ENCODE measurements around the gene CHPF.

Gene CHPF

GRCh38 chr2:219551441-219552381 is 8.1 kb upstream of the CHPF start:
- H3K9me3 ChIP-seq (ENCODE audit: control insufficient read depth, insufficient read depth, low read length) = no peaks in the 10 kb centered on the region
- H3K4me1 ChIP-seq (ENCODE audit: control insufficient read depth, insufficient read depth, low read length) = 0 out of 2 replicates have a peak, but pooled peaks cover 4% of the 10 kb centered on the region
- H3K36me3 ChIP-seq (ENCODE audit: control insufficient read depth, insufficient read depth, low read length) = peaks cover 7% of the 10 kb centered on the region; the same call in 1 of the 2 replicates
- DNase-seq (ENCODE audit: low read depth, low spot score) = no peak
- H3K27ac ChIP-seq (ENCODE audit: low read length) = no peak overlapping the region
- WGBS (ENCODE audit: insufficient coverage, insufficient read length) = no CpG with 5 or more reads among the region's 54 CpGs
- no peaks in the 10 kb centered on the region; the same call in 1 of the 2 replicates for H3K27me3 ChIP-seq (ENCODE audit: control insufficient read depth, insufficient read depth, low read length)
- H3K4me3 ChIP-seq (ENCODE audit: low read length) = peak overlapping the region; percentile 65; the same call in 1 of the 2 replicates

- Histone ChIP-seq H3K4me3 (ENCODE audit: low read length) (no peak overlapping the region), H3K36me3 (ENCODE audit: control insufficient read depth, insufficient read depth, low read length) (peaks cover 7% of the 10 kb centered on the region; the same call in 1 of the 2 replicates), H3K9me3 (ENCODE audit: control insufficient read depth, insufficient read depth, low read length) (no peaks in the 10 kb centered on the region), H3K27ac (ENCODE audit: low read length) (no peak overlapping the region), H3K27me3 (ENCODE audit: control insufficient read depth, insufficient read depth, low read length) (no peaks in the 10 kb centered on the region; the same call in 1 of the 2 replicates), H3K4me1 (ENCODE audit: control insufficient read depth, insufficient read depth, low read length) (0 out of 2 replicates have a peak, but pooled peaks cover 4% of the 10 kb centered on the region)
- WGBS (ENCODE audit: insufficient coverage, insufficient read length) = no CpG with 5 or more reads among the region's 9 CpGs
- no peak for DNase-seq (ENCODE audit: low read depth, low spot score)
Observed at GRCh38 chr2:219549619-219550018, 6.0 kb upstream of the CHPF start.

- H3K4me1 ChIP-seq (ENCODE audit: control insufficient read depth, insufficient read depth, low read length) = 0 out of 2 replicates have a peak, but pooled peaks cover 5% of the 10 kb centered on the region
- no peaks in the 10 kb centered on the region; the same call in 1 of the 2 replicates for H3K27me3 ChIP-seq (ENCODE audit: control insufficient read depth, insufficient read depth, low read length)
- WGBS (ENCODE audit: insufficient coverage, insufficient read length) = no CpG with 5 or more reads among the region's 18 CpGs
- DNase-seq (ENCODE audit: low read depth, low spot score) = no peak
- no peak overlapping the region for H3K4me3 ChIP-seq (ENCODE audit: low read length)
- H3K27ac ChIP-seq (ENCODE audit: low read length) = no peak overlapping the region
- H3K36me3 ChIP-seq (ENCODE audit: control insufficient read depth, insufficient read depth, low read length) = peaks cover 7% of the 10 kb centered on the region; the same call in 1 of the 2 replicates
- no peaks in the 10 kb centered on the region for H3K9me3 ChIP-seq (ENCODE audit: control insufficient read depth, insufficient read depth, low read length)
Observed at GRCh38 chr2:219548990-219549389, 5.4 kb upstream of the CHPF start.

GRCh38 chr2:219547621-219548020 is 4.0 kb upstream of the CHPF start:
- Histone ChIP-seq H3K27me3 (ENCODE audit: control insufficient read depth, insufficient read depth, low read length) (no peaks in the 10 kb centered on the region), H3K4me3 (ENCODE audit: low read length) (no peak overlapping the region), H3K4me1 (ENCODE audit: control insufficient read depth, insufficient read depth, low read length) (0 out of 2 replicates have a peak, but pooled peaks cover 5% of the 10 kb centered on the region), H3K9me3 (ENCODE audit: control insufficient read depth, insufficient read depth, low read length) (no peaks in the 10 kb centered on the region), H3K36me3 (ENCODE audit: control insufficient read depth, insufficient read depth, low read length) (peaks cover 7% of the 10 kb centered on the region; the same call in 1 of the 2 replicates), H3K27ac (ENCODE audit: low read length) (no peak overlapping the region)
- DNase-seq (ENCODE audit: low read depth, low spot score) = no peak
- WGBS (ENCODE audit: insufficient coverage, insufficient read length) = no CpG with 5 or more reads among the region's 26 CpGs

- Histone ChIP-seq H3K27ac (ENCODE audit: low read length) (no peak overlapping the region), H3K4me3 (ENCODE audit: low read length) (no peak overlapping the region), H3K27me3 (ENCODE audit: control insufficient read depth, insufficient read depth, low read length) (no peaks in the 10 kb centered on the region), H3K9me3 (ENCODE audit: control insufficient read depth, insufficient read depth, low read length) (no peaks in the 10 kb centered on the region), H3K4me1 (ENCODE audit: control insufficient read depth, insufficient read depth, low read length) (0 out of 2 replicates have a peak, but pooled peaks cover 5% of the 10 kb centered on the region), H3K36me3 (ENCODE audit: control insufficient read depth, insufficient read depth, low read length) (peaks cover 7% of the 10 kb centered on the region; the same call in 1 of the 2 replicates)
- DNase-seq (ENCODE audit: low read depth, low spot score) = no peak
- WGBS (ENCODE audit: insufficient coverage, insufficient read length) = no CpG with 5 or more reads among the region's 4 CpGs
Observed at GRCh38 chr2:219545943-219546352, 2.3 kb upstream of the CHPF start.

- no peaks in the 10 kb centered on the region for H3K9me3 ChIP-seq (ENCODE audit: control insufficient read depth, insufficient read depth, low read length)
- no CpG with 5 or more reads among the region's 3 CpGs for WGBS (ENCODE audit: insufficient coverage, insufficient read length)
- DNase-seq (ENCODE audit: low read depth, low spot score) = no peak
- no peak overlapping the region for H3K27ac ChIP-seq (ENCODE audit: low read length)
- no peak overlapping the region for H3K4me3 ChIP-seq (ENCODE audit: low read length)
- no peaks in the 10 kb centered on the region for H3K27me3 ChIP-seq (ENCODE audit: control insufficient read depth, insufficient read depth, low read length)
- H3K4me1 ChIP-seq (ENCODE audit: control insufficient read depth, insufficient read depth, low read length) = 0 out of 2 replicates have a peak, but pooled peaks cover 3% of the 10 kb centered on the region
- H3K36me3 ChIP-seq (ENCODE audit: control insufficient read depth, insufficient read depth, low read length) = peaks cover 8% of the 10 kb centered on the region
Observed at GRCh38 chr2:219545295-219545942, 1.8 kb upstream of the CHPF start.

GRCh38 chr2:219544567-219544966 is 958 bp upstream of the CHPF start:
- H3K4me1 ChIP-seq (ENCODE audit: control insufficient read depth, insufficient read depth, low read length) = 0 out of 2 replicates have a peak, but pooled peaks cover 3% of the 10 kb centered on the region
- WGBS (ENCODE audit: insufficient coverage, insufficient read length) = no CpG with 5 or more reads among the region's 9 CpGs
- DNase-seq (ENCODE audit: low read depth, low spot score) = no peak
- H3K4me3 ChIP-seq (ENCODE audit: low read length) = peak overlapping the region; percentile 40; the same call in 1 of the 2 replicates
- no peaks in the 10 kb centered on the region for H3K9me3 ChIP-seq (ENCODE audit: control insufficient read depth, insufficient read depth, low read length)
- H3K27me3 ChIP-seq (ENCODE audit: control insufficient read depth, insufficient read depth, low read length) = no peaks in the 10 kb centered on the region
- H3K36me3 ChIP-seq (ENCODE audit: control insufficient read depth, insufficient read depth, low read length) = peaks cover 17% of the 10 kb centered on the region
- H3K27ac ChIP-seq (ENCODE audit: low read length) = no peak overlapping the region

- Histone ChIP-seq H3K9me3 (ENCODE audit: control insufficient read depth, insufficient read depth, low read length) (no peaks in the 10 kb centered on the region), H3K36me3 (ENCODE audit: control insufficient read depth, insufficient read depth, low read length) (peaks cover 22% of the 10 kb centered on the region), H3K4me1 (ENCODE audit: control insufficient read depth, insufficient read depth, low read length) (peaks cover 5% of the 10 kb centered on the region; the same call in 1 of the 2 replicates), H3K4me3 (ENCODE audit: low read length) (peak overlapping the region; percentile 97), H3K27ac (ENCODE audit: low read length) (no peak overlapping the region), H3K27me3 (ENCODE audit: control insufficient read depth, insufficient read depth, low read length) (no peaks in the 10 kb centered on the region)
- no peak for DNase-seq (ENCODE audit: low read depth, low spot score)
- no CpG with 5 or more reads among the region's 66 CpGs for WGBS (ENCODE audit: insufficient coverage, insufficient read length)
Observed at GRCh38 chr2:219542931-219543595, 546 bp downstream of the CHPF start.

- H3K4me1 ChIP-seq (ENCODE audit: control insufficient read depth, insufficient read depth, low read length) = peaks cover 11% of the 10 kb centered on the region; the same call in 1 of the 2 replicates
- peak overlapping the region; percentile 11; the same call in 1 of the 2 replicates for H3K4me3 ChIP-seq (ENCODE audit: low read length)
- H3K27me3 ChIP-seq (ENCODE audit: control insufficient read depth, insufficient read depth, low read length) = no peaks in the 10 kb centered on the region
- H3K27ac ChIP-seq (ENCODE audit: low read length) = no peak overlapping the region
- peaks cover 15% of the 10 kb centered on the region for H3K36me3 ChIP-seq (ENCODE audit: control insufficient read depth, insufficient read depth, low read length)
- WGBS (ENCODE audit: insufficient coverage, insufficient read length) = no CpG with 5 or more reads among the region's 48 CpGs
- H3K9me3 ChIP-seq (ENCODE audit: control insufficient read depth, insufficient read depth, low read length) = no peaks in the 10 kb centered on the region
- no peak for DNase-seq (ENCODE audit: low read depth, low spot score)
Observed at GRCh38 chr2:219541611-219542180, 1.9 kb downstream of the CHPF start.
